Glomerular endothelial cell (primary cell): Measurements from ENCODE around the gene PKDCC. TPM values are rescaled to one million over a fixed set of nuclear protein-coding genes. Genes with fewer than 3 reads are reported as not detected.

Experiments
- DNase-seq: peaks from one replicate; pipeline ENCODE4 v3.0.0-alpha.2; 2011; ENCODE audit warnings: low read depth, low spot score; ENCODE audit errors: extremely low read depth
- total RNA-seq: library from RNA; depleted of rRNA; stranded (reverse); fragments of >200 nt; gene quantifications from 2 replicates; pipeline ENCODE4 v1.2.3, GENCODE V29; 2015

The PKDCC gene
- total RNA-seq, 1 donor from 2014 or later: 4.0 TPM

GRCh38 chr2:42048299-42049220 is 739 bp downstream of the PKDCC start:
- no peak for DNase-seq

GRCh38 chr2:42049221-42050009 is 1.6 kb downstream of the PKDCC start:
- DNase-seq: no peak

GRCh38 chr2:42050010-42050702 is 2.3 kb downstream of the PKDCC start:
- no peak for DNase-seq

GRCh38 chr2:42050703-42051542 is 3.1 kb downstream of the PKDCC start:
- DNase-seq: no peak

- DNase-seq: no peak
Observed at GRCh38 chr2:42051543-42052235, 3.9 kb downstream of the PKDCC start.

GRCh38 chr2:42052702-42053481 is 5.1 kb downstream of the PKDCC start:
- no peak for DNase-seq

GRCh38 chr2:42053482-42053790 is 5.6 kb downstream of the PKDCC start:
- DNase-seq: no peak

GRCh38 chr2:42053791-42054701 is 6.2 kb downstream of the PKDCC start:
- no peak for DNase-seq

- no peak for DNase-seq
Observed at GRCh38 chr2:42054714-42055430, 7.1 kb downstream of the PKDCC start.

GRCh38 chr2:42055573-42056514 is 8.0 kb downstream of the PKDCC start:
- DNase-seq: no peak

- DNase-seq: no peak
Observed at GRCh38 chr2:42057159-42057901, 9.5 kb downstream of the PKDCC start.

GRCh38 chr2:42057902-42058450 is 10.2 kb downstream of the PKDCC start:
- DNase-seq: no peak

- DNase-seq: no peak
Observed at GRCh38 chr2:42059261-42059898, 11.6 kb downstream of the PKDCC start.

GRCh38 chr2:42060028-42060427 is 12.2 kb downstream of the PKDCC start:
- DNase-seq: no peak
